Measurements from ENCODE around the gene DNAJB6.
A peak's percentile ranks its signal among the peaks of the same experiment; 100 is the strongest.

The DNAJB6 gene

DNA sequence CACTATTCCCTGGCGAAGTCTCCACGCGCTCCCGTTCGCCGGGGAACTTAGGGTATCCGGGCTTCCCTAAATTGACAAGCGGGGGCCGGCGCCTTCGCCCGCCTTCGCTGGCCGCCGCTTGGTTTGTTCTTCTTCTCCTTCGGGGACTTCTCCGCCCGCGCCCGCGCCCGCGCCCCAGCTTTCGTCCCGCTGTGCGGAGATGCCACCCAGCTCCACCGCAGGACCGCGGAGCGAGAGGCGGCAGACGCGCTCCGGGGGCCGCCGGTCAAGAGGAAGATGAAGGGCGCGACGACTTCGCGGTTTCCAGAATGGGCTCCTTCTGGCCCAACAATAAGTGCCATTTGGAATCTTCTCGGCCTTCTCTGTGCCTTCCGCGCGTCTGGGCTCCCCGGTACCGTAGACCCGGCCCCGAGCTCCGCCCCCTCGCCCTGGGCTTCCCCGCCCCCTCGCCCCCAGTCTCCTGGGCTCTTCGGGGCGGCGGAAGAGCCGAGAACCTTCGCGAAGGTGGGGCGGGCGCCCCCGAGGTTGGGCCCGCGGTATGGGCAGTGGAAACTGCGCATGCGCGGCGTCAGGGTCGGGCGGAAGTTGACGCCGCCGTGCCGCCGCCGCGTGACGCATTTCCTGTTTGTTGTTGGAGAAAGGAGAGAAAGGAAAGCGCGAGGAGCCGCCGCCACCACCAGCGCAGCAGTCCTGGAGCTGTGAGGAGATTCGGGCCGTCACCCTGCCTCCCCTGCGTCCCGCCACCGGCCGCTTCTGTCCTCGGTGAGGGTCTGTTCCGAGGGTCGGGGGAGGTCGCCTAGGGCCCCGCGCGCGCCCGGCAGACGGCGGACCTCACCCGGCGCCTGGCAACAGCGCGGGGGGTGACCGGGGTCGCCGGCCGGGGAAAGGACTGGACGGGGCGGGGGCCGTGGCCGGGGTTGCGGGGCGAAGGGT is at the start of gene DNAJB6:
DNAJB6 (plus strand) TSS at position 622 of the 933 bp plus-strand sequence. CDS start 21,569 bp downstream, outside the sequence.
- peak; percentile 70 for DNase-seq (ENCODE audit: extremely low read depth, low read depth)
- TF ChIP-seq, protein P1, sequence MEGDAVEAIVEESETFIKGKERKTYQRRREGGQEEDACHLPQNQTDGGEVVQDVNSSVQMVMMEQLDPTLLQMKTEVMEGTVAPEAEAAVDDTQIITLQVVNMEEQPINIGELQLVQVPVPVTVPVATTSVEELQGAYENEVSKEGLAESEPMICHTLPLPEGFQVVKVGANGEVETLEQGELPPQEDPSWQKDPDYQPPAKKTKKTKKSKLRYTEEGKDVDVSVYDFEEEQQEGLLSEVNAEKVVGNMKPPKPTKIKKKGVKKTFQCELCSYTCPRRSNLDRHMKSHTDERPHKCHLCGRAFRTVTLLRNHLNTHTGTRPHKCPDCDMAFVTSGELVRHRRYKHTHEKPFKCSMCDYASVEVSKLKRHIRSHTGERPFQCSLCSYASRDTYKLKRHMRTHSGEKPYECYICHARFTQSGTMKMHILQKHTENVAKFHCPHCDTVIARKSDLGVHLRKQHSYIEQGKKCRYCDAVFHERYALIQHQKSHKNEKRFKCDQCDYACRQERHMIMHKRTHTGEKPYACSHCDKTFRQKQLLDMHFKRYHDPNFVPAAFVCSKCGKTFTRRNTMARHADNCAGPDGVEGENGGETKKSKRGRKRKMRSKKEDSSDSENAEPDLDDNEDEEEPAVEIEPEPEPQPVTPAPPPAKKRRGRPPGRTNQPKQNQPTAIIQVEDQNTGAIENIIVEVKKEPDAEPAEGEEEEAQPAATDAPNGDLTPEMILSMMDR (IDR thresholded peaks at IDR 0.05; ENCODE audit: low read depth, low read length, missing control alignments): no peak
- H3K4me3 ChIP-seq (replicated peaks; ENCODE audit: low read depth, low read length): peak within 1 kb of the TSS; percentile 87

DNA sequence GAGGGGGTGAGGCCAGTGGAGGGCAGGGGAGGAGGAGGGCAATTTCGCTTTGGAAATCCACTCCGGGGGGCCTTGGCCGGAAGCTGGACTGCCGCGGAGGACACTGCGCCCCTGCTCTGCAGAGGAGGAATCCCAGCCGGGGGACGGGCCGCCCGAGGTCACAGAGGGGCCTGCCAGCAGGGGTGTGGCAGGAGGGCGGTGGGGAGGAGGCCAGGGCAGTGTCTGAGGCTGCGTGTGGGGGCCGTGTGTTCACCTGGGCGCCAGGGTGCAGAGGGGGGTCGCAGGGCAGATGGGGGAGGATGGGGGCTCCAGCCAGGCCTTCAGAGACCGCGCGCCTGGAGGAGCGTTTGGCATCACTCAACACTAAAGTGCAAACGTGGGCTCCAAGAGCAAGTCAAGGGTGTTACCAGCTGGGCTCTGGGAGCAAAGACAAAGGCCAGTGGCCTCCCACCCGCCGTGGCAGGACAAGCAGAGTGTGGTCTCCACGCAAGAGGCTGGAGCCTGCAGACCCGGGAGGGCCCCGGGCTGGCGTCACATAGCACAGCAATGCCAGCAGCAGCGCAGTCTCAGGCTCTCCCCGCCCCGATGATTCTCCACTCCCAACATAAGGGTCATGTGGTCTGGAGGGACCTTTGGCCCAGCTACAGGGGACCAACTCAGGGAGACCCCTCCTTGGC is 45.3 kb upstream of the DNAJB6 start:
- no peak overlapping the region for H3K4me3 ChIP-seq (replicated peaks; ENCODE audit: low read depth, low read length)
- TF ChIP-seq, protein P1 (IDR thresholded peaks at IDR 0.05; ENCODE audit: low read depth, low read length, missing control alignments): no peak
- no peak for DNase-seq (ENCODE audit: extremely low read depth, low read depth)

DNA sequence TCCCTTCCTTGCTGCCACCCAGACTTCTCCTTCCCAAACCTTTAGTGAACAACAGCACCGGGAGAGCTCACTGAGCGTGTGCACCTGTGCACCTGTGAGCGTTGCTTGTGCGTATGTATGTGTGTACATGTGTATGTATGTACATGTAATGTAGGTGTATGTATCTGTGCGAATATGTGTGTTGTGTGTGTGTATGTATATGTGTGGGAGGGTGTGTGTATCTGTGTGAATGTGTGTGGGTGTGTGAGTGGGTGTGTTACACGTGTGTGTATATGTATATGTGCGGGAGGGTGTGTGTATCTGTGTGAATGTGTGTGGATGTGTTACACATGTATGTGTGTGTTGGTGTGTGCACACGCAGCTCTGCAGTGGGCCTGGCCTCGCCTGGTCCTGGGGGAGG is 44.5 kb upstream of the DNAJB6 start:
- no peak overlapping the region for H3K4me3 ChIP-seq (replicated peaks; ENCODE audit: low read depth, low read length)
- DNase-seq (ENCODE audit: extremely low read depth, low read depth): no peak
- TF ChIP-seq, protein P1 (IDR thresholded peaks at IDR 0.05; ENCODE audit: low read depth, low read length, missing control alignments): no peak

DNA sequence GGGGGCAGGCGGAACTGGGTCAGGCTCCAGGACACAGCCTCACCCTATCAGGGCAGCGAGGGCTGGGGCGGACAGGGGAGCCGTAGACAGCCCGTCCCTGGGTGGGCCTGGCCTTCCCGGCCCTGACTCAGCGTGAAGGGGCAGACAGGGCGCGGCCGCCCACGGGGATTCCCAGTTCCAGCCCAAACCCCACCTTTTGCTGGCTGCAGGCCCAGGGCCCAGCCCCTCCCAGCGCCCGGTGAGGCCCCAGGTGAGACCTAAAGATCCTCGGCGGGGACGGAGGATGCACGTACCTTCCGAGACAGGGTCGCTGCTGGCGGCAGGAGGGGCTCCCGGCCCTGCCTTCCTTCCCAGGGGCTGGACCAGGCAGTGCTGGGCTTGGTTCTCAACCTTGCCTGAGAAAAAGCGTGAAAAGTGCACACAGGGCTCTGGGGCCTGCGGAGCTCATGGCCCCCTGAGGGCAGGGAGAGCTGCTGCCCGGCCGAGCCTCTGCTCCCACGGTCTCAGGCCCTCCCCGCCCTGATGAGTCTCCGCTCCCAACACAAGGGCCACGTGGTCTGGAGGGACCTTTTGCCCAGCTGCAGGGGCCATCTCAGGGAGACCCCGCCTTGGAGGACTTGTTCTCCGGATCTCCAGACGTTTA is 43.9 kb upstream of the DNAJB6 start:
- no peak overlapping the region for H3K4me3 ChIP-seq (replicated peaks; ENCODE audit: low read depth, low read length)
- TF ChIP-seq, protein P1 (IDR thresholded peaks at IDR 0.05; ENCODE audit: low read depth, low read length, missing control alignments): no peak
- DNase-seq (ENCODE audit: extremely low read depth, low read depth): no peak

DNA sequence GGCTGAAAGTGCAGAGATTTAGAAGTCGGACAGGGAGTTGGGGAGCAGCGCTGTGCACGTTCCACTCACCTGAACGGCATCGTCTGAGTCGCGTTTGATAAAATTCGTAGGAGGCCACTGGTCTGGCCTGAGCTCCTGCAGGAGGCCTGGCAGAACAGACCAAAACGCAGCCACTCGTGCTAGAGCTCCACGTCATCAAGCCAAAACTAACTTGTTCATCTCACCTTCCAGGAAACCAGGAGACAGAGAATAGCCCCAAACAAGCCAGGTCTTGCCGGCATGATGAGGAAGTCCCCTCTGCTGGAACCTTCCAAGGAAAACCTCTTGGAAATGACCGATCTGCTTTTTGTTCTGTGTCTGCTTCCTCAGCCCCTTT is 43.4 kb upstream of the DNAJB6 start:
- TF ChIP-seq, protein P1 (IDR thresholded peaks at IDR 0.05; ENCODE audit: low read depth, low read length, missing control alignments): no peak
- DNase-seq (ENCODE audit: extremely low read depth, low read depth): no peak
- no peak overlapping the region for H3K4me3 ChIP-seq (replicated peaks; ENCODE audit: low read depth, low read length)

DNA sequence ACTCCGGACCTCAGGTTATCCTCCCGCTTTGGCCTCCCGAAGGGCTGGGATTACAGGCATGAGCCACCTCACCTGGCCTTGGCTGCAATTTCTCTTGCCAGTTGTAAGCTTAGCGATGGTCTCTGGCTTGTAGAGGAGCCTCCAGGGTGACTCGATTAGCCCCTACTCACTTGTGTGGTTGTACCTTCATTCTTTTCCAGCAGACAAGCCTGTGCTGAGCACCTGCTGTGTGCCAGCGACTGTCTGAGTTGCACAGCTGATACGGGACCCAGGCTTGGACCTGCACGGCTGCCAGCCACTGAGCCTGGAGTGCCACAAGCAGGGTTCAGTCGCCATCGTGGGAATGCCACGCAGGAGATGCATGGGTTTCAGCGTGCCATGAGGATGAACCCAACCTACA is 42.0 kb upstream of the DNAJB6 start:
- DNase-seq (ENCODE audit: extremely low read depth, low read depth): no peak
- TF ChIP-seq, protein P1 (IDR thresholded peaks at IDR 0.05; ENCODE audit: low read depth, low read length, missing control alignments): no peak
- no peak overlapping the region for H3K4me3 ChIP-seq (replicated peaks; ENCODE audit: low read depth, low read length)

Measured in HFF-Myc (cell line).